Brain microvascular endothelial cell (primary cell): ENCODE measurements around the gene TUBGCP6.

Source experiments
- DNase-seq: peaks from one replicate; pipeline ENCODE4 v3.0.0-alpha.2; 2020
- H3K27ac ChIP-seq: fragments of 250-450 bp; sonication (Bioruptor Pico); 2 replicates; pipeline ENCODE4 v1.5.1; 2020; ENCODE audit warnings: mild to moderate bottlenecking, moderate library complexity
- H3K27me3 ChIP-seq: fragments of 250-450 bp; sonication (Bioruptor Pico); replicated peaks from 2 replicates; pipeline ENCODE4 v1.5.1; 2020; ENCODE audit warnings: mild to moderate bottlenecking
- H3K36me3 ChIP-seq: fragments of 250-450 bp; sonication (Bioruptor Pico); replicated peaks from 2 replicates; pipeline ENCODE4 v1.5.1; 2020; ENCODE audit warnings: mild to moderate bottlenecking
- H3K4me3 ChIP-seq: 2 replicates; pipeline ENCODE4 v1.5.1; 2011; ENCODE audit warnings: low read depth, mild to moderate bottlenecking, control low read depth, low read length, moderate library complexity
- in situ Hi-C: cut with HindIII; loops from 2 replicates; pipeline ENCODE4 v1.10.0; 2017; ENCODE audit warnings: low sequenced_read_pairs, low pct_ligation_motif_present
- TF ChIP-seq, protein P1 (sequence below): IDR thresholded peaks from 2 replicates; pipeline ENCODE4 v1.5.1; 2011; ENCODE audit warnings: low read depth, mild to moderate bottlenecking, moderate library complexity, low read length, control low read depth, inconsistent platforms; ENCODE audit errors: missing control alignments

The TUBGCP6 gene

DNA sequence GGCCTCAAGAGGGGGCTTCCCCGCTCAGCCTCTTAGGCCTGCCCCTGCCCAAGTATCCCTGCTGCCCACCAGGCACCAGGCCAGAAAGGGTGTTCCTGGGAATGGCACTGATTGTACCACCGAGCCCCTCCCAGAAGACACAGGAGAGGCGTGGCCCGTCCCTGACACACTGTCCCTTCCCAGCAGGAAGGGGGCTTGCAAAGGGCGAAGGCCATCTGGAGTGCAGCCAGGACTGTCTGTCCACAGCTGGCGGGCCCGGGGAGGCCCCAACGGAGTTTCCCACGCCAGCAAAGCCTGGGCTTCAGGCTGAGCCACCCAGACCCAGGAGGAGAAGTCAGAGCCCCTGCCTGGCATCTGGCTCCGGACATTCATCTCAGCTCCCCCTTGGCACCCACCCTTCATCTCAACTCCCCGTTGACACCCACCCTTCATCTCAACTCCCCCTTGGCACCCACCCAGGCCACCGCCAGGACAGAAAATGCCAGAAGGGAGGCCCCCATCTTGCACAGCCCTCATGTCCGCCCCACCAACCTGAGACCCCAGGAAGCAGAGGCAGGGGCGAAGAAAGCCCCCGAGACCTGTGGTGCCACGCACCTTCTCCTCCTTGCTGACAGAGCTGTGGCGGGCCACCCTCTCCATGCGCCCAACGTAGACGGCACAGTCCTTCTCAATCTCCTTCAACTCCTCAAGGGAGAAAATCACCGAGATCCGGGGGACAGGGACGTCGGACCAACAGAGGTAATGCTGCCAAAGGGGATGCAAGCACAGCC, 19.4 kb downstream of the TUBGCP6 start:
- no peaks in the 10 kb centered on the region for H3K27me3 ChIP-seq
- no peak for DNase-seq
- peaks cover 53% of the 10 kb centered on the region for H3K36me3 ChIP-seq
- no peak overlapping the region for H3K4me3 ChIP-seq
- in situ Hi-C loops = no loop called here
- TF ChIP-seq, protein P1, sequence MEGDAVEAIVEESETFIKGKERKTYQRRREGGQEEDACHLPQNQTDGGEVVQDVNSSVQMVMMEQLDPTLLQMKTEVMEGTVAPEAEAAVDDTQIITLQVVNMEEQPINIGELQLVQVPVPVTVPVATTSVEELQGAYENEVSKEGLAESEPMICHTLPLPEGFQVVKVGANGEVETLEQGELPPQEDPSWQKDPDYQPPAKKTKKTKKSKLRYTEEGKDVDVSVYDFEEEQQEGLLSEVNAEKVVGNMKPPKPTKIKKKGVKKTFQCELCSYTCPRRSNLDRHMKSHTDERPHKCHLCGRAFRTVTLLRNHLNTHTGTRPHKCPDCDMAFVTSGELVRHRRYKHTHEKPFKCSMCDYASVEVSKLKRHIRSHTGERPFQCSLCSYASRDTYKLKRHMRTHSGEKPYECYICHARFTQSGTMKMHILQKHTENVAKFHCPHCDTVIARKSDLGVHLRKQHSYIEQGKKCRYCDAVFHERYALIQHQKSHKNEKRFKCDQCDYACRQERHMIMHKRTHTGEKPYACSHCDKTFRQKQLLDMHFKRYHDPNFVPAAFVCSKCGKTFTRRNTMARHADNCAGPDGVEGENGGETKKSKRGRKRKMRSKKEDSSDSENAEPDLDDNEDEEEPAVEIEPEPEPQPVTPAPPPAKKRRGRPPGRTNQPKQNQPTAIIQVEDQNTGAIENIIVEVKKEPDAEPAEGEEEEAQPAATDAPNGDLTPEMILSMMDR = no peak
- no peak overlapping the region for H3K27ac ChIP-seq

- no peak overlapping the region for H3K27ac ChIP-seq
- no peak for DNase-seq
- no peak overlapping the region for H3K4me3 ChIP-seq
- in situ Hi-C loops = no loop called here
- TF ChIP-seq, protein P1 = no peak
- no peaks in the 10 kb centered on the region for H3K27me3 ChIP-seq
- peaks cover 60% of the 10 kb centered on the region for H3K36me3 ChIP-seq
Measured at GRCh38 chr22:50224071-50224470, 20.8 kb downstream of the TUBGCP6 start.

- Histone ChIP-seq H3K27me3 (no peaks in the 10 kb centered on the region), H3K36me3 (peaks cover 70% of the 10 kb centered on the region), H3K4me3 (no peak overlapping the region), H3K27ac (no peak overlapping the region)
- no peak for DNase-seq
- TF ChIP-seq, protein P1 = no peak
- in situ Hi-C loops = no loop called here
Measured at GRCh38 chr22:50222508-50222907, 22.3 kb downstream of the TUBGCP6 start.

DNA sequence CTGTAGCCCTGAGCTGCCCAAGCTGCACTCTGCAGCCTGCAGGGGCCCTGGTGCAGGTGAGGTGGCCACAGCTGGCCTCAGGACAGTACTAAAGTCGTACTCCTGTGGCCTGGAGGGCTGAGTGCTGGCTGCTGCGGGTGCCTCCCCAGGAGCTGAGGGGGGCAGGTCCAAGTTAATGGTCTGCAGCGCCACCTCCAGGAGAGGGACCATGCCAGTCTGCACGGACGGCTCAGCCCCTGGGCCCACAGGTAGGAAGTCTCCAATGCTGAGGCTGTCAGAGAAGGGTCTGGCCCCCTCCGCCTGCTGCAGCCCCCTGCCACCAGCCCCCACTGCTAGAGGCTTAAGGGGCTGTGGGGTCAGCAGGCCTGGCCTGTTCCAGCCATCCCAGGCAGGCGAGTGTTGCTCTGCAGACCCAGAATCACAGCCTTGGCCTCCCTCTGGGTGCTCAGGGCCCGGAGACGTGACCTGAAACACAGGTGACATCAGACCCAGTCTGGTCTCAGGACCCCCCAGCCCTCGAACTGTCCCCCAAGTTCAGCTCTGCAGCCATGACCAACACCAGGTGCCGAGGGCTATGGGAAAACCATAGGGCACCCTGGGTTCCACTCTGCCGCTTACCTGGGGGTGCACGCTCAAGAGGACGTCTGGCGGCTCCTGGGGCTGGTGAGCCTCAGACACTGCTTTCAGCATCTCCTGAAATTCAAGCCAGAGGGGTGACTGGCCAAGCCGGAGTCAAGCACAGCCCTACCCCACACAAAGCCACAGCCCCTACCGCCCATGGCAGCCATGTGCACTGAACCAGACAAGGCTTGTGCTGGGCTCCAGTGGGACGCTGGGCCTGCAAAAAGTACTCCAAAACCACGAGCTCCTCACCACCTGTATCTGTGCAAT, 23.2 kb downstream of the TUBGCP6 start:
- in situ Hi-C loops = no loop called here
- no peak for DNase-seq
- Histone ChIP-seq H3K36me3 (peaks cover 75% of the 10 kb centered on the region), H3K27me3 (no peaks in the 10 kb centered on the region), H3K27ac (no peak overlapping the region), H3K4me3 (no peak overlapping the region)
- TF ChIP-seq, protein P1 = no peak

DNA sequence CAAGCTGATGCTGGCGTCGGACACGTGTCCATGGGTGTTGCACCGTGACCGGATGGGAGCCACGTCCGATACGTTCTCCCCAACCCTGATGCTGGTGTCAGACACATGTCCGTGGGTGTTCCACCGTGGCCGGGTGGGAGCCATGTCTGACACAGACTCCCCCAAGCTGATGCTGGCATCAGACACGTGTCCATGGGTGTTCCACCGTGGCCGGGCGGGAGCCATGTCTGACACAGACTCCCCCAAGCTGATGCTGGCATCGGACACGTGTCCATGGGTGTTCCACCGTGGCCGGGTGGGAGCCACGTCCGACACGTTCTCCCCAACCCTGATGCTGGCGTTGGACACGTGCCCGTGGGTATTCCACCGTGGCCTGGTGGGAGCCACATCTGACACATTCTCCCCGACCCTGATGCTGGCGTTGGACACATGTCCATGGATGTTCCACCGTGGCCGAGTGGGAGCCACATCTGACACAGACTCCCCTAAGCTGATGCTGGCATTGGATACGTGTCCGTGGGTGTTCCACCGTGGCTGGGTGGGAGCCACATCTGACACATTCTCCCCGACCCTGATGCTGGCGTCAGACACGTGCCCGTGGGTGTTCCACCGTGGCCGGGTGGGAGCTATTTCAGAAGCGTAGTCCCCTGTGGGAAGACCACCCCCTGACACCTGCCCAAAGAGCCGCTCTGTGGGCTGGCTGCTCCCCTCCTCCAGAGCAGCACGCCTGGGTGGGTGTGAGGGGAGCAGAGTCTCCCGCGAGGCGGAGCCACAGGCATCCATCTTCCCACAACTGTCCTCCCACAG, 24.0 kb downstream of the TUBGCP6 start:
- H3K4me3 ChIP-seq = no peak overlapping the region
- in situ Hi-C loops = no loop called here
- H3K36me3 ChIP-seq = peaks cover 75% of the 10 kb centered on the region
- TF ChIP-seq, protein P1 = no peak
- no peak for DNase-seq
- no peaks in the 10 kb centered on the region for H3K27me3 ChIP-seq
- H3K27ac ChIP-seq = no peak overlapping the region
